HG03442 (cell line): ENCODE measurements around the gene LHX5.
"Not testable (repeated sequence)": the region's sequence is repeated elsewhere in the genome, so short reads cannot be mapped to it uniquely, and the experiment has no call there.

Experiments used
- ATAC-seq: cut with Tn5 transposase; IDR thresholded peaks from one replicate; pipeline ENCODE4 v1.9.1; 2021; ENCODE audit warnings: mild to moderate bottlenecking, moderate library complexity; ENCODE audit not compliant: unreplicated experiment

The LHX5 gene

GRCh38 chr12:113471619-113472171 lies at the start of gene LHX5:
LHX5 (minus strand) TSS chr12:113471871; CDS start chr12:113471498, 373 bp downstream.
- no peak for ATAC-seq

DNA sequence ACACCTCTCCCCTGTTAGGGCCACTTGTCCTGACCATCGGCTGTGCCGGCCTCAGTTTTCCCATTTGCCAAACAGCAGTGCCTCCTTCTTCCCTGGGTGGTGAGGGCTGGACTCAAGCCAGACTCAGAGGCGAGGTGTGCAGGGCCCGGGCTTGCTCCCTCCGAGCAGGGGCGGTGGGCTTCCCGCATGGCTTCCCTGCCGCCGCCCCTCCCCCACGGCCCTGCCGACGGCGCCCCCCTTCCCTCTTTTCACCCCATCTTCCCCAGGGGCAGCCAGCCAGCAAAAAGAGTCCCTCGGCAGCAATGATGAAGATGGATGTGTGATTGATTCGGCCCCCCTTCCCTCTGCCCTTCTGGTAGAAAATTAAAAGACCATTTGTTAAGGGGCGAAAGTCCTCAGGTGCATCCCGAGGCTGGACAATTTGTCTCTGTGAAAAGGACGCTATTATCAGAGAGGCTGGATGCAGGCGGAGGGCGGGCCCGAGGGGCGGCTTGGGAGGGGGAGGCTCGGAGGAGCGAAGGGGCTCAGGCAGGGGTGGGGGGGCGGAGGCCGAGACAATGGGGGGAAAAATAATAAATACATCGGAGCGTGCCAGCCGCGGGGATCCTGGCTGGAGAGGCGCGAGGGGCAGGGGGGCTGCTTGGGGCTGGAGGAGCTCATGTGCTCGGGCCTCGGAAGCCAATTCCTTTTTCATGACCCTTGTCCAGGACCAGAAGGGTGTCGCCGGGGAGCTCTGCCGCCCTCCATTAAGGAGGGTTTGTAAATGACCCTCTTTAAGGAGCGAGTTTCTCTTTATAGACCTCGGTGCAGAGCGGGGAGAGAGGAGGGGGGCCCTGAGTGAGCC lies 48.0 kb upstream of the LHX5 start:
- no peak for ATAC-seq

- no peak for ATAC-seq
These were observed 43.6 kb upstream of the LHX5 start for GRCh38 chr12:113515082-113515856.

DNA sequence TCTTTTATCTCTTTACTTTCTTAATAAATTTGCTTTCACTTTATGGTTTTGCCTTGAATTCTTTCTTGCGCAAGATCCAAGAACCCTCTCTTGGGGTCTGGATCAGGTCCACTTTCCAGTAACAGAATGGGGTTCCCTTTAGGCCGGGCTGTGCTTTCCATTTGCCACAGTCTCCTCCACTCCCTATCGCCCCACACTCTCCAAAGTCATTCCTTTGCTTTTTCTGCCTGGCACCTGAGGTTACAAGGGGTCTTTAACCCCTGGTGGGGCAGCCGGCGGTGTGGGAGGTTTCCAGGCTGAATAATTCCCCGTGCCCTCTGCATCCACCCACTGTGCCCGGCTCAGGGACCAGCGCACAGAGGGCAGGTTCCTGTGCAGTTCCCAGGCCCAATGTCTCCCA lies 42.9 kb upstream of the LHX5 start:
- ATAC-seq: no peak

- no peak for ATAC-seq
These were observed 40.9 kb upstream of the LHX5 start for GRCh38 chr12:113512568-113512967.

DNA sequence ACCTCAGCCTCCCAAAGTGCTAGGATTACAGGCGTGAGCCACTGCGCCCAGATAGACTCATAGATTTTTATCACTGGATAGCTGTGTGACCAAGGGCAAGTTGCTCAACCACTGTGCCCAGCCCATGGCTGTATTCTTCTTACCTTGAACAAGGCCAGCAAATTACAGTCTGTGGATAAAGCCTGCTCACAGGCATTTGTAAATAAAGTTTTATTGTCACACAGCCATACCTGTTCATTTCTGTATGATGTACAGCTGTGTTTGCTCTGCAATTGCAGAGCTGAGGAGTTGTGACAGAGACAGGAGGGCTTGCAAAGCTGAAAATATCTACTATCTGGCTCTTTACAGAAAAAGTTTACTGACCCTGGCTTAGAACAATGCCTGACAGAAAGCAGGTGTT lies 35.2 kb upstream of the LHX5 start:
- no peak for ATAC-seq

- ATAC-seq: no peak
These were observed 34.3 kb upstream of the LHX5 start for GRCh38 chr12:113505941-113506340.

GRCh38 chr12:113504917-113505316 lies 33.2 kb upstream of the LHX5 start:
- ATAC-seq: no peak

DNA sequence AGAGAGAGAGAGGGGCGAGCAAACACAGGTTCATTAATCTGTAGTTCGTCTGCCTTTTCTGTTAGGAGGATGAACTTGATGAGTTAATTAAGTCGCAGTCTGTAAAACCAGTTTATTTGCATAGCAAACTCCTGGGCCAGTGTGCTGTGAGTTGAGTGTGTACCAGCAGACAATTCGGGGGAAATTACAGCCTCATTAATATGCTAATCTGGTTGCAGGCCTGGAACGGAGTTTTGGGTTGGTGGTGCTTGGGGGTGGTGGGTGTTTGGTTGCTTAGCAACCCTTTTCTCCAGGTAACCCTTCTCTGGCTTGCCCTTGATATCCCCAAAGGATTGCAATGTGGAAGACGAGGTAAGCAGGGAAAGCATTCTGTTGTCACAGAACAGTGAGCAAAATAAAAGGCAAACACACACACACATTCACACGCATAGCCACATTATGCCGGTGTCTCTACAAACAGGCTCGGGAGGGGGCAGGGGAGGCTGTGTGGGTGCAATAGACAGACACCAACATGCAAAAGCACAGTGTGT lies 29.2 kb upstream of the LHX5 start:
- ATAC-seq: no peak

DNA sequence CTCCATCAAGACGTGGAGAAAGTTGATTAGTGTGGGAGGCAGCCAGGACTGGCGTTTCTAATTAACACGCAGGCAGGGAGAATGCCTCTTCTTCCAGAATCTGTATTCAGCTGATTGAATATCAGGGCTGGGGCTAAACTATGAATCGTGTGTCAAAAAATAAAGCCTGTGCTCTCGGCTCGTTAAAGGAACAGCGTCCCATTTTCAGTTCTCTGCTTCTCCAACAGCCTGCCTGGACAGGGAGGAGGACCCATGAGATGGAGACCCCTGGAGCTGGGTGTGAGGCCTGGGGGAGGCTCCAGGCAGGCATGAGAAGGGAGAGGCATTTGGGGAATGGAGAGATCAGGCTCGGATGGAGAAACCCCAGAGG lies 28.6 kb upstream of the LHX5 start:
- ATAC-seq: no peak

DNA sequence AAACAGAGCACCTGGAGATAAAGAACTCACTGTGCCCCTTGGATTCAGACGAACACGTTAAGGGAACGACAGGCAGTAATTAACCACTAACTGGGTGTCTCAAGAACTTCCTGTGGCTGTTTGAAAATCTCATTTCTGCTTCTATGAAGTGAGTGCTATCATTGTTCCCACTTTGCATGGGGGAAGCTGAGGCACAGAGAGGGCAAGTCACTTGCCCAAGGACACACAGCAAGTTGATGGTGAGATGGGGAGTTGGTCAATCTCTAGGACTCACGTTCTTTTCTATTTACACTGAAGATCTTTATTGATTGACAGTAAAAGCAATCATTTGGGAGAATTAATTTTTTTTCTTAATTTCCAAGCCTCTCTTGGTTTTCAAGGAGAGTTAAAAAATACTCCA lies 26.8 kb upstream of the LHX5 start:
- ATAC-seq: no peak

DNA sequence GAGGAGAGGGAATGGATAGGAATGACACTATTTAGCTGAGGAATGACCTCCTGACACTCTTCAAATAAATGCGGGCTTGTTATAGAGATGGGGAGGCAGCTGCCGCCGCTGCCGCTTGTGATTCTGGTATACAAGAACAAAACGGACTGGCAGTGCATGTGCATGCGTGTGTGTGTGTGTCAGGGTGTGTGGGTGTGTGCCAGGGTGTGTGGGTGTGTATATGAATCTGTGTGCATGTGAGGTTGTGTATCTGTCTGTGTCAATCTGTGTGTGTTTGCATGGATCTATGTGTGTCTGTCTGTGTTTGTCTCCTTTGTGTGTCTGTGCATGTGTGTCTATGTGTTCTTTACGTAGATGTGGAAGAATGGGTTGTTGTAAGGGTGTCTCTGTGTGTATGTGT lies 26.0 kb upstream of the LHX5 start:
- no peak for ATAC-seq

DNA sequence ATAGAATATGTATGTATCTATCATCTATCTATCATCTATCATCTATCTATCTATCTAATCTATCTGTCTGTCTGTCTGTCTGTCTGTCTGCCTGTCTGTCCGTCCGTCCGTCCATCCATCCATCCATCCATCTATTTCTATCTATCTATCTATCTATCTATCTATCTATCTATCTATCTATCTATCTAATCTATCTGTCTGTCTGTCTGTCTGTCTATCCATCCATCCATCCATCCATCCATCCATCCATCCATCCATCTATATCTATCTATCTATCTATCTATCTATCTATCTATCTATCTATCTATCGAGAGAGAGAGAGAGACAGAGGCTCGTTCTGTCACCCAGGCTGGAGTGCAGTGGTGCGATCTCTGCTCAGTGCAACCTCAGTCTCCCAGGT lies 24.3 kb upstream of the LHX5 start:
- not testable (repeated sequence) for ATAC-seq

DNA sequence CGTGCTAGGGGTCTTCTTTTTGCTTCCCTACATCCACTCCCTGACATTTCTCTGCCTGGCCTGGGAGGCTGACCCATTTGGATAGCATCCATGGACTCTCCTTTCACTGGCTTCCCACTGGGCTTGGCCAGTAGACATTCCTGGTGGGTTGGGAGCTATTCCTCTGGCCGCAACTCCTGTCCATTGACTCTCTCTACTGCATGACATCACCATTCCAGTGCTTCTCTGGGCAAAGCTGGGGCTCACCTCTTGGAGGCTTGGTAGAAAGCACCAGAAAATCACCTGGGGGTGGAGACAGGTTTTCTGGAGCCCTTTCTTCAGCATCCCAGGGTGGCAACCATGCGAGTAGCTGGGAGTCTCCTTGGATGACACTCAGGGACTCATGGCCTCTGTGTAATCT lies 16.7 kb upstream of the LHX5 start:
- ATAC-seq: no peak

- ATAC-seq: no peak
These were observed 15.1 kb upstream of the LHX5 start for GRCh38 chr12:113486722-113487121.

GRCh38 chr12:113485330-113485729 lies 13.7 kb upstream of the LHX5 start:
- ATAC-seq: no peak

DNA sequence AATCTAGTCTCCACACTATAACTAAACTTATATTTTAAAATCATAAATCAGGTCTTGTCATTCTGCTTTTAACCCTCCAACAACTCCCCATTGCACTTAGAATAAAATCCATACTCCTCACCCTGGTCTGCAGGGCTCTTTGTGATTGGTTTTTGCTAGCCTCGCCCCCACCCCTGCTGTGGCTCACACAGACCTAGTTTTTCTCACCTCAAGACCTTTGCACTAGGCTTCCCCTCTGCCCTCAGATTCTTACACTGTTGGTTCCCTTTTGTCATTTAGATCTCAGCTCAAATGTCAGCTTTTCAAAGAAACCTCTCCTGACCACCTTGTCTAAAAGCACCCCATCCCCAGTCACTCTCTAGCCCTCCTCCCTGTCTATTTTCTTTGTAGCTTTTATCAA lies 10.7 kb upstream of the LHX5 start:
- ATAC-seq: no peak

DNA sequence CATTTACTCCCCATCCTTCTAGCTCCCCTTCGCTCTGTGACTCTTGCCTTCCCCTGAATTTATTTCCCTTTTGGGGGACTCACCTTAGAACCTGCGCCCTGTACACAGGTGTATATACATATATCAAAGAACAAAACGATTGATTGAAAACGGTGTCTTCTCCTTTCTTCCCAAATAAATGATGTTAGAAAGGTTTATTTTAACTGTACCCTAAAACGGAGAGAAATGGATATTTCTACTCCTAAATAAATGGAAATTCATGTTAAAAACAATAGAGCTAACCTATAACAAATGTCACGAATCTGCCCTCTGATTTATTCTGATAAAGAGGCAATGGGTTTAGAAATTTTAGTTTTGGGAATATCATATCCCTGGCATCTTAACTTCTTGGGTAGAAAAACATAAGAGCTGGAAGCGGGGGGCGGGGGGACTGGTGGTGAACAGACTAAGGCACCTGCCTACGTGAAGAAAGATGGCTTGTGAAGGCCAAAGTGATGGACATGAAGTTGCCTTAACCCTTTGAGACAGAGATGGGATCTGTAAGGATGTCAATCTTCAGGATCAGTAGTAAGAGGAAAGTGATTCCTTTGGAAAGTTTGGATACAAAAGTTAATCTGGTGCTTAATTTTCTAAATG lies 8.8 kb upstream of the LHX5 start:
- no peak for ATAC-seq

GRCh38 chr12:113479590-113480335 lies 8.1 kb upstream of the LHX5 start:
- ATAC-seq: no peak

DNA sequence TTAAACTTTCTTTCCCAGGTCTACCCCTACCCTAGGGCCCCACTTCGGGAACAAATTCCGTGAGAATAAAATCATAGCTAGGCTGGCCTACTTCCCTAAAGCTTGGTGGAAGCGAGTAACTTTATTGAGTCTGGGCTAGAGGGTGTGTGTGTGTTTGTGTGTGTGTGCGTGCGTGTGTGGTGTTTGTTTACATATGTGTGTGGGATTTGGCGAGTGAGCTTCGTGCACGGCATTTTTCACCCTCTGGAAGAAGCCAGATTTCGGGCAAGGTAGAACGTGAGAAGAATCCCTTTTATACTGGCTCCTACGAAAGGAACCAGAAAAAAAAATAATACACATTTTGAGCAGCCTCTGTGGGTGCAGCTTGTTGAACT lies 7.5 kb upstream of the LHX5 start:
- no peak for ATAC-seq
